CD4-positive, alpha-beta T cell (primary cell): Measurements from ENCODE around the gene SLC2A8. TPM values are rescaled to one million over a fixed set of nuclear protein-coding genes. Genes with fewer than 3 reads are reported as not detected.

ENCODE experiments used
- ATAC-seq: fragments of 200-7000 bp; cut with Tn5 transposase; one replicate; pipeline ENCODE4 v1.10.0; 2022; ENCODE audit warnings: mild to moderate bottlenecking; ENCODE audit not compliant: poor library complexity
- CTCF ChIA-PET: fragments of 350-600 bp; sonication (Branson Sonifier 250); formaldehyde crosslinking; loops from one replicate; lab custom pipeline; 2021; ENCODE audit warnings: antibody characterized with exemption, inconsistent platforms; lab: Charles Lee
- POLR2A ChIA-PET: fragments of 350-600 bp; sonication (Branson Sonifier 250); formaldehyde crosslinking; loops from one replicate; lab custom pipeline; 2021; ENCODE audit warnings: antibody characterized with exemption, inconsistent platforms; lab: Charles Lee
- DNase-seq, 14 experiments: peaks; one replicate each; pipeline ENCODE4 v3.0.0-alpha.2; 2013 to 2020; ENCODE audit warnings: mixed read lengths in 2 of 14
- H3K27ac ChIP-seq, 2 donors: one replicate each; pipeline versions ENCODE4 v1.5.1 to v1.7.0; 2013; ENCODE audit warnings: low read length in 2 of 2, low read depth in 1 of 2, mild to moderate bottlenecking in 1 of 2
- H3K27me3 ChIP-seq, 2 experiments: 1 replicate in 1 of 2; 2 replicates in 1 of 2; pipeline versions ENCODE4 v1.6.1 to v1.7.0; 2013; ENCODE audit warnings: low read length in 2 of 2, control low read depth in 1 of 2, mild to moderate bottlenecking in 1 of 2, moderate library complexity in 1 of 2; ENCODE audit not compliant: insufficient read depth in 2 of 2, control insufficient read depth in 1 of 2
- H3K36me3 ChIP-seq: one replicate; pipeline ENCODE4 v1.6.1; 2013; ENCODE audit warnings: low read length, control low read depth; ENCODE audit not compliant: insufficient read depth
- H3K4me1 ChIP-seq: one replicate; pipeline ENCODE4 v1.6.1; 2013; ENCODE audit warnings: low read length, control low read depth; ENCODE audit not compliant: insufficient read depth
- H3K4me3 ChIP-seq: one replicate; pipeline ENCODE4 v1.5.1; 2013; ENCODE audit warnings: mild to moderate bottlenecking, low read length, moderate library complexity
- H3K9me3 ChIP-seq, 2 experiments: 1 replicate in 1 of 2; 2 replicates in 1 of 2; pipeline versions ENCODE4 v1.6.1 to v1.7.0; 2013; ENCODE audit warnings: low read length in 2 of 2, mild to moderate bottlenecking in 2 of 2, control low read depth in 1 of 2, moderate library complexity in 1 of 2; ENCODE audit not compliant: control insufficient read depth in 1 of 2, insufficient read depth in 1 of 2
- H3K27ac Mint-ChIP-seq: one replicate; pipeline ENCODE4 v1.8.0; 2020; ENCODE audit warnings: mixed read lengths
- H3K27me3 Mint-ChIP-seq: one replicate; pipeline ENCODE4 v1.8.0; 2021; ENCODE audit warnings: mixed read lengths
- H3K36me3 Mint-ChIP-seq: one replicate; pipeline ENCODE4 v1.8.0; 2021; ENCODE audit warnings: low read depth, mixed read lengths
- H3K4me1 Mint-ChIP-seq: one replicate; pipeline ENCODE4 v1.8.0; 2021; ENCODE audit warnings: low read depth, mixed read lengths
- H3K4me3 Mint-ChIP-seq: one replicate; pipeline ENCODE4 v1.8.0; 2020; ENCODE audit warnings: mild to moderate bottlenecking, mixed read lengths
- H3K9me3 Mint-ChIP-seq: one replicate; pipeline ENCODE4 v1.8.0; 2020; ENCODE audit warnings: mixed read lengths
- CTCF ChIP-seq: fragments of 200-600 bp; IDR thresholded peaks from one replicate; pipeline ENCODE4 v1.8.0; 2022; ENCODE audit warnings: antibody characterized with exemption, mild to moderate bottlenecking
- intact Hi-C, 2 experiments: fragments of 100-400 bp; cut with DNase I in 1 of 2; cut with micrococcal nuclease in 1 of 2; formaldehyde crosslinking; loops; one replicate each; pipeline versions ENCODE4 v1.15.1 to v1.9.0; 2023 to 2025; cut with DNase I, micrococcal nuclease
- total RNA-seq, 174 experiments: library from RNA in 2 of 174; stranded (reverse) in 2 of 174; gene quantifications; one replicate each; pipeline ENCODE4 v1.2.3 and lab custom pipeline; 2021 to 2026

SLC2A8 gene
- total RNA-seq, 2 experiments from 2014 or later = 1.6 to 1.8 TPM

DNA sequence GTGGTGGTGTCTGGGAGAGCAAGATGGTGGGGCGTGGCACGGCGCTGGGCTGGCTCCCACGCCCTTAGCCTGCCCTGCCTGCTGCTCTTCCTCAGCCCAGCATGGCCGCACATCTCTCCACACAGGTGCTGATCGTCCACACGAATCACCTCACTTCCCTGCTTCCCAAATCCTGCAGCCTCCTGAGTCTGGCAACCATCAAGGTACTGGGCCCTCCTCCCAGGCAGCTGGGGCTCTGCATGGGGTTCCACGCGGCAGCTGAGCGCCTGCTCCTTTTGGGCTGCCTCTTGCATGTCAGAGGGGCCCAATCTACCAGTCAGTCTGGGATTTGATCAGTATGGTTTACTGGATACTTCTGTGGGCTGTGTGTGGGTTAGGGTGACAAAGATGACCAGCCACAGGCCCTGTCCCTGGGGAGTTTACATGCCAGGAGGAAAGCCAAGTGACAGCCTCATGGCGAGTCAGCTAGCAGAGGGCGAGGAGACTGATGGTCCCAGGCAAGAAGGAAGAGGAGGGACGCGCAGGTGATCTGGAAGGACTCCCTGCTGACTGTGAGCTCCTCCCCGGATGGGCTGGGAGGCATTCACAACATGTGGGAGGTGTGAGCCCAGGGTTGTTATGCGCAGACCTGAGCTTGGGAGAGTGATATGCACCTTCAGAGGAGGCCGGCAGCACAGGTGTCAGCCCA is 60.4 kb downstream of the SLC2A8 start:
- no peak overlapping the region for H3K4me3 Mint-ChIP-seq
- peaks cover 35% of the 10 kb centered on the region for H3K36me3 ChIP-seq
- no peaks in the 10 kb centered on the region for H3K27me3 ChIP-seq
- H3K4me3 ChIP-seq = no peak overlapping the region
- TF ChIP-seq CTCF = no peak
- CTCF ChIA-PET = no interaction called here
- no peak for DNase-seq
- peaks cover 4% of the 10 kb centered on the region for H3K4me1 ChIP-seq
- H3K27ac Mint-ChIP-seq = no peak overlapping the region
- peaks cover 4% of the 10 kb centered on the region for H3K4me1 Mint-ChIP-seq
- no peak for ATAC-seq
- peaks cover 27% of the 10 kb centered on the region for H3K36me3 Mint-ChIP-seq
- no peaks in the 10 kb centered on the region for H3K9me3 Mint-ChIP-seq
- H3K27ac ChIP-seq = no peak overlapping the region
- POLR2A ChIA-PET = no interaction called here
- no peaks in the 10 kb centered on the region for H3K9me3 ChIP-seq
- H3K27me3 Mint-ChIP-seq = no peaks in the 10 kb centered on the region
- intact Hi-C loops = loop anchor here (5.0 to 10.0 kb wide), 3 partner anchors 145 to 513 kb away; no protein-coding TSS in a partner anchor

Other genes with a start within 250 kb of the SLC2A8 start
- gene GARNL3, start 132.4 kb upstream of the SLC2A8 start, total RNA-seq = 1 to 10 TPM in 1 of 2 experiments, under 1 TPM in 1; 0.63 to 1.8 TPM
- 1 to 10 TPM; 4.3 to 4.9 TPM for gene ZNF79, start 27.2 kb downstream of the SLC2A8 start, total RNA-seq
- gene RPL12, start 54.2 kb downstream of the SLC2A8 start, total RNA-seq = 1,000 to 10,000 TPM; 1,884 to 1,993 TPM
- 10 to 100 TPM; 11.4 to 16.0 TPM for gene LRSAM1, start 54.3 kb downstream of the SLC2A8 start, total RNA-seq
- 1 to 10 TPM; 1.9 to 3.4 TPM for gene STXBP1, start 215.1 kb downstream of the SLC2A8 start, total RNA-seq